DND-41 (cell line): Measurements from ENCODE around the gene GRAMD4.

Experiments
- ATAC-seq: fragments of 200-7000 bp; cut with Tn5 transposase; 3 replicates; pipeline ENCODE4 v1.9.1; 2021; ENCODE audit warnings: low read depth; ENCODE audit not compliant: insufficient read depth
- DNase-seq: peaks from one replicate; pipeline ENCODE4 v3.0.0-alpha.2; 2020
- H2AFZ ChIP-seq: 2 replicates; pipeline ENCODE4 v1.6.0; 2012; ENCODE audit warnings: low read depth, low read length
- H3K27ac ChIP-seq: 2 replicates; pipeline ENCODE4 v1.5.1; 2012; ENCODE audit warnings: low read length, inconsistent platforms
- H3K27me3 ChIP-seq: fragments of 200-600 bp; sonication (generic); 2 replicates; pipeline ENCODE4 v1.6.0; 2012; ENCODE audit warnings: low read length, mild to moderate bottlenecking, inconsistent platforms; ENCODE audit not compliant: insufficient read depth, poor library complexity
- H3K36me3 ChIP-seq: 2 replicates; pipeline ENCODE4 v1.5.1; 2012; ENCODE audit warnings: low read length, inconsistent platforms; ENCODE audit not compliant: insufficient read depth
- H3K4me1 ChIP-seq: 2 replicates; pipeline ENCODE4 v1.5.1; 2012; ENCODE audit warnings: mild to moderate bottlenecking, low read length; ENCODE audit not compliant: insufficient read depth
- H3K4me2 ChIP-seq: 2 replicates; pipeline ENCODE4 v1.6.0; 2012; ENCODE audit warnings: mild to moderate bottlenecking, moderate library complexity, low read length, inconsistent platforms; ENCODE audit not compliant: insufficient read depth
- H3K4me3 ChIP-seq, 2 experiments: fragments of 200-600 bp in 1 of 2; shearing (Covaris generic) in 1 of 2; 2 replicates each; pipeline ENCODE4 v1.5.1; 2012 to 2016; ENCODE audit warnings: inconsistent platforms in 2 of 2, low read length in 2 of 2, mild to moderate bottlenecking in 2 of 2, low read depth in 1 of 2, moderate library complexity in 1 of 2
- H3K79me2 ChIP-seq: 2 replicates; pipeline ENCODE4 v1.6.0; 2012; ENCODE audit warnings: low read length, inconsistent platforms; ENCODE audit not compliant: insufficient read depth
- H3K9ac ChIP-seq: 2 replicates; pipeline ENCODE4 v1.6.0; 2012; ENCODE audit warnings: low read depth, mild to moderate bottlenecking, inconsistent platforms, low read length, moderate library complexity
- H3K9me3 ChIP-seq: 2 replicates; pipeline ENCODE4 v1.5.1; 2012; ENCODE audit warnings: low read length, moderate library complexity, mild to moderate bottlenecking, inconsistent platforms; ENCODE audit not compliant: insufficient read depth, severe bottlenecking
- H4K20me1 ChIP-seq: 2 replicates; pipeline ENCODE4 v1.6.0; 2012; ENCODE audit warnings: low read length; ENCODE audit not compliant: insufficient read depth
- CTCF ChIP-seq: IDR thresholded peaks from 2 replicates; pipeline ENCODE4 v1.5.1; 2012; ENCODE audit warnings: borderline replicate concordance, low read length, moderate library complexity, mild to moderate bottlenecking; ENCODE audit not compliant: poor library complexity, severe bottlenecking; ENCODE audit errors: extremely low read depth
- EZH2 ChIP-seq: IDR thresholded peaks from 3 replicates; pipeline ENCODE4 v1.6.1; 2012; ENCODE audit warnings: borderline replicate concordance, low read depth, mild to moderate bottlenecking, moderate library complexity, low read length, inconsistent platforms; ENCODE audit not compliant: severe bottlenecking

The GRAMD4 gene

GRCh38 chr22:46598224-46598623, 22.0 kb upstream of the GRAMD4 start:
- no peak for TF ChIP-seq EZH2
- no peak for TF ChIP-seq CTCF
- Histone ChIP-seq H3K4me3 (no peak overlapping the region), H3K79me2 (peaks cover 97% of the 10 kb centered on the region), H3K4me2 (no peak overlapping the region), H3K9me3 (no peaks in the 10 kb centered on the region), H2AFZ (no peak overlapping the region), H3K9ac (no peak overlapping the region), H3K4me1 (peaks cover 46% of the 10 kb centered on the region), H3K27me3 (no peaks in the 10 kb centered on the region), H3K27ac (peak overlapping the region; percentile 59; the same call in 1 of the 2 replicates), H4K20me1 (no peaks in the 10 kb centered on the region; the same call in none of the 2 replicates), H3K36me3 (peaks cover 24% of the 10 kb centered on the region)
- DNase-seq (no peak), ATAC-seq (no peak)

GRCh38 chr22:46598737-46599424, 21.3 kb upstream of the GRAMD4 start:
- no peaks in the 10 kb centered on the region for H3K27me3 ChIP-seq
- H3K27ac ChIP-seq, result peak overlapping the region; percentile 59
- H3K9me3 ChIP-seq, result no peaks in the 10 kb centered on the region
- TF ChIP-seq EZH2 (no peak), CTCF (peak; percentile 12)
- DNase-seq (no peak), ATAC-seq (no peak)
- H3K9ac ChIP-seq, result no peak overlapping the region
- H3K79me2 ChIP-seq, result peaks cover 90% of the 10 kb centered on the region
- H4K20me1 ChIP-seq, result no peaks in the 10 kb centered on the region; the same call in none of the 2 replicates
- H3K4me1 ChIP-seq, result peaks cover 47% of the 10 kb centered on the region
- peaks cover 22% of the 10 kb centered on the region for H3K36me3 ChIP-seq
- H3K4me2 ChIP-seq, result no peak overlapping the region
- H3K4me3 ChIP-seq, result no peak overlapping the region
- no peak overlapping the region for H2AFZ ChIP-seq

GRCh38 chr22:46600273-46600796, 19.9 kb upstream of the GRAMD4 start:
- Histone ChIP-seq H2AFZ (no peak overlapping the region), H3K36me3 (peaks cover 16% of the 10 kb centered on the region), H4K20me1 (no peaks in the 10 kb centered on the region; the same call in 1 of the 2 replicates), H3K79me2 (peaks cover 80% of the 10 kb centered on the region), H3K4me3 (no peak overlapping the region), H3K27ac (peak overlapping the region; percentile 79), H3K4me2 (no peak overlapping the region), H3K4me1 (peaks cover 56% of the 10 kb centered on the region), H3K27me3 (no peaks in the 10 kb centered on the region), H3K9me3 (no peaks in the 10 kb centered on the region), H3K9ac (no peak overlapping the region; the same call in 1 of the 2 replicates)
- DNase-seq, result no peak
- ATAC-seq, result no peak
- TF ChIP-seq EZH2 (no peak), CTCF (no peak)
